ENCODE measurements around the gene PLAAT4. TPM values are rescaled to one million over a fixed set of nuclear protein-coding genes. Genes with fewer than 3 reads are reported as not detected.
A peak's percentile ranks its signal among the peaks of the same experiment; 100 is the strongest.

The PLAAT4 gene
- total and polyA plus RNA-seq, 2 experiments from 2014 or later, result 0.69 to 4.6 TPM

DNA sequence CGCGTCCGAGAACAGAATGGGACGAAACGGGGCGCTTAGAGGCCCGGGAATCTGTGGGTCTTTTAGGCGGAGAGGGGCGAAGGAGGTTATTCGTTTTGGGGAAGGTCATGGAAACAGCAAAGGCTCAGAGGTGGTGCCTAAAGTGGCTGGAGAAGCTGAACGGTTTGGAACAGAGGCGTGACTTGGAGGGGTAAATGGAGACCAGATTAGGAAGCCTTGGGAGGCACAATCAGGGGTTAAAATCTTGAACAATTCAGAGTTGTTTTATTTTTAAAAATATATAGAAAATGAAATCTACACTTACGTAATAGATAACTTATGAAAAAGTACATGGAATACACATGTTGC is 45.4 kb upstream of the PLAAT4 start (continued):
- TF ChIP-seq, protein P1, sequence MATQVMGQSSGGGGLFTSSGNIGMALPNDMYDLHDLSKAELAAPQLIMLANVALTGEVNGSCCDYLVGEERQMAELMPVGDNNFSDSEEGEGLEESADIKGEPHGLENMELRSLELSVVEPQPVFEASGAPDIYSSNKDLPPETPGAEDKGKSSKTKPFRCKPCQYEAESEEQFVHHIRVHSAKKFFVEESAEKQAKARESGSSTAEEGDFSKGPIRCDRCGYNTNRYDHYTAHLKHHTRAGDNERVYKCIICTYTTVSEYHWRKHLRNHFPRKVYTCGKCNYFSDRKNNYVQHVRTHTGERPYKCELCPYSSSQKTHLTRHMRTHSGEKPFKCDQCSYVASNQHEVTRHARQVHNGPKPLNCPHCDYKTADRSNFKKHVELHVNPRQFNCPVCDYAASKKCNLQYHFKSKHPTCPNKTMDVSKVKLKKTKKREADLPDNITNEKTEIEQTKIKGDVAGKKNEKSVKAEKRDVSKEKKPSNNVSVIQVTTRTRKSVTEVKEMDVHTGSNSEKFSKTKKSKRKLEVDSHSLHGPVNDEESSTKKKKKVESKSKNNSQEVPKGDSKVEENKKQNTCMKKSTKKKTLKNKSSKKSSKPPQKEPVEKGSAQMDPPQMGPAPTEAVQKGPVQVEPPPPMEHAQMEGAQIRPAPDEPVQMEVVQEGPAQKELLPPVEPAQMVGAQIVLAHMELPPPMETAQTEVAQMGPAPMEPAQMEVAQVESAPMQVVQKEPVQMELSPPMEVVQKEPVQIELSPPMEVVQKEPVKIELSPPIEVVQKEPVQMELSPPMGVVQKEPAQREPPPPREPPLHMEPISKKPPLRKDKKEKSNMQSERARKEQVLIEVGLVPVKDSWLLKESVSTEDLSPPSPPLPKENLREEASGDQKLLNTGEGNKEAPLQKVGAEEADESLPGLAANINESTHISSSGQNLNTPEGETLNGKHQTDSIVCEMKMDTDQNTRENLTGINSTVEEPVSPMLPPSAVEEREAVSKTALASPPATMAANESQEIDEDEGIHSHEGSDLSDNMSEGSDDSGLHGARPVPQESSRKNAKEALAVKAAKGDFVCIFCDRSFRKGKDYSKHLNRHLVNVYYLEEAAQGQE (IDR thresholded peaks at IDR 0.05; ENCODE audit: unreplicated experiment), result no peak
- no peak for TF ChIP-seq ETS1 (IDR thresholded peaks at IDR 0.05)

DNA sequence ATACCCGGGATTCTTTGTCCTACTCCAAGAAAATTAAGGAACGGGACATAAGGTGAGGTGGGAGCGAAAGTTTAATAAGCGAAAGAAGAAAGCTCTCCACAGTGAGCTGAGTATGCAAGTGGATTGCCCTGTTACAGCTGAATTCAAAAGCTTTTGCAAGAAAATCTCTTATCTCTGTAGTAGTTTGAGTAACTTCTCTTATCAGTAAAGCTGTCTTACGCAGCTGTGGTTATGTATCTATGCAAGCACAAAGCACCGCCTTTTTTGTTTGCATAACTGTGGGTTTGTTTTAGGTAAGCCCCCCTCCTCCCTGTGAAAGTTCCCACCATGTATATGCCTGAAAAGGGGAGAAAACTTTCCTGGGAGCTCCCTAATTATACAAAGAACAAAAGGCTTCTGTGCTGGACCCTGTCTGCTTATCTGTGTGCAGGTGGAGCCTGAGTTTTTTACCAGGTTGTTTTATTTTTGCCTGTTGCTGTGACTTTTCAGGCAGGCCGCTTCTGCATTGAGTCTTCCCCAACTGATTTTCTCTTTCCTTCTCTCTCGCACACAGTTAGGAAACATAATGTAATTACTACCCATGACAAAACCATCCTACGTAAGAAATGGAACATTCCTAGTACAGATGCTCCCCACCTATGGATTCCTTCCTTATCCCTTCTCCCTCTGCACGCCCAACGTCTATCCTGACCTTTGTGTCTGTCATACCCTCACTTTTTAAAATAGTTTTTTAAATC is 44.8 kb upstream of the PLAAT4 start:
- H3K4me1 ChIP-seq (ENCODE audit: insufficient read depth), result peaks cover 35% of the 10 kb centered on the region
- peaks cover 14% of the 10 kb centered on the region; the same call in 2 of the 3 replicates for H3K9me3 Mint-ChIP-seq
- ATAC-seq (no peak), DNase-seq (ENCODE audit: low spot score) (peak; percentile 25)
- H3K36me3 ChIP-seq (ENCODE audit: insufficient read depth), result no peaks in the 10 kb centered on the region
- H3K4me1 Mint-ChIP-seq, result peaks cover 17% of the 10 kb centered on the region
- no peak overlapping the region for H3K27ac Mint-ChIP-seq
- peak overlapping the region; percentile 89 for H3K4me3 Mint-ChIP-seq
- H3K79me2 ChIP-seq (replicated peaks; ENCODE audit: insufficient read depth), result no peaks in the 10 kb centered on the region
- peaks cover 13% of the 10 kb centered on the region; the same call in 1 of the 2 replicates for H3F3A ChIP-seq (replicated peaks; ENCODE audit: low read depth)
- peaks cover 13% of the 10 kb centered on the region for H3K36me3 Mint-ChIP-seq (ENCODE audit: low read depth)
- 0 out of 2 replicates have a peak overlapping the region, but pooled peaks have one; percentile 1 for H3K27ac ChIP-seq (ENCODE audit: low read depth)
- peak overlapping the region; percentile 75 for H3K4me3 ChIP-seq
- H3K27me3 ChIP-seq (ENCODE audit: insufficient read depth), result peaks cover 7% of the 10 kb centered on the region; the same call in 1 of the 2 replicates
- peaks cover 24% of the 10 kb centered on the region for H3K27me3 Mint-ChIP-seq (ENCODE audit: insufficient read depth, low read depth, poor library complexity)
- no peaks in the 10 kb centered on the region for H3K9me2 ChIP-seq (ENCODE audit: insufficient read depth)
- TF ChIP-seq EZH2 (IDR thresholded peaks at IDR 0.05; ENCODE audit: low read depth, unreplicated experiment) (no peak), POLR2AphosphoS5 (IDR thresholded peaks at IDR 0.05; ENCODE audit: low read depth) (no peak), CREB1 (CRISPR knock-in tag; IDR thresholded peaks at IDR 0.05; ENCODE audit: low read depth) (no peak), STAT1 (IDR thresholded peaks at IDR 0.05; ENCODE audit: unreplicated experiment) (no peak), ZNF114 (CRISPR knock-in tag; IDR thresholded peaks at IDR 0.05) (no peak), NANOG (IDR thresholded peaks at IDR 0.05; ENCODE audit: borderline replicate concordance) (no peak), JUNB (IDR thresholded peaks at IDR 0.05; ENCODE audit: unreplicated experiment) (no peak), ZNF462 (CRISPR knock-in tag; IDR thresholded peaks at IDR 0.05) (no peak)
- 0 out of 2 replicates have a peak overlapping the region, but pooled peaks have one; percentile 89 for H2AFZ ChIP-seq
- peak overlapping the region; percentile 86 for H3K4me2 ChIP-seq
- no peaks in the 10 kb centered on the region for H4K20me1 ChIP-seq (replicated peaks; ENCODE audit: insufficient read depth)
